HepG2 (cell line): ENCODE results near the gene HSPB2. TPM values are rescaled to one million over a fixed set of nuclear protein-coding genes. Genes with fewer than 3 reads are reported as not detected.
A peak's percentile ranks its signal among the peaks of the same experiment; 100 is the strongest.

Source experiments
- ATAC-seq: fragments of 200-7000 bp; cut with Tn5 transposase; 3 replicates; pipeline ENCODE4 v1.9.1; 2020; ENCODE audit warnings: mild to moderate bottlenecking, moderate library complexity
- BruUV-seq: library from RNA; stranded (reverse); fragments of 400-500 nt; replicated peaks from 2 replicates; lab custom pipeline; 2021; lab: Mats Ljungman, UMichigan
- CTCF ChIA-PET: fragments of 300-600 bp; formaldehyde crosslinking; extraction: SDS; loops from one replicate; lab custom pipeline; 2021; ENCODE audit warnings: low total read pairs, inconsistent platforms, low intra/inter-chr PET ratio; lab: Yijun Ruan, JAX
- POLR2A ChIA-PET: fragments of 350-600 bp; sonication (Branson Sonifier 250); formaldehyde crosslinking; loops from one replicate; lab custom pipeline; 2020; ENCODE audit warnings: antibody characterized with exemption, inconsistent platforms; lab: Yijun Ruan, JAX
- DNase-seq: peaks from one replicate; pipeline ENCODE4 v3.0.0-alpha.2; 2015; ENCODE audit warnings: low spot score
- FAIRE-seq: peaks from 3 replicates; lab custom pipeline; 2011; peaks lifted over from hg19 to GRCh38; lab: Jason Lieb, UNC
- H2AFZ ChIP-seq: one replicate; pipeline ENCODE4 v1.6.1; 2011; ENCODE audit warnings: low read length, inconsistent platforms
- H3K27ac ChIP-seq: fragments of 300-600 bp; 3 replicates; pipeline ENCODE4 v1.8.0; 2011; ENCODE audit warnings: mixed run types, mild to moderate bottlenecking, mixed read lengths, low read length, inconsistent platforms; ENCODE audit not compliant: insufficient read depth; ENCODE audit errors: extremely low read length
- H3K27me3 ChIP-seq, 2 experiments: fragments of 200-600 bp in 1 of 2; 2 replicates in 1 of 2; 3 replicates in 1 of 2; pipeline versions ENCODE4 v1.6.0 to v1.8.0; 2011; ENCODE audit warnings: low read length in 2 of 2, mild to moderate bottlenecking in 2 of 2, moderate library complexity in 2 of 2, inconsistent platforms in 1 of 2; ENCODE audit not compliant: insufficient read depth in 2 of 2, control insufficient read depth in 1 of 2
- H3K36me3 ChIP-seq, 2 experiments: fragments of 200-600 bp in 1 of 2; replicated peaks in 1 of 2; 2 replicates in 1 of 2; 3 replicates in 1 of 2; pipeline versions ENCODE4 v1.5.1 to v1.8.0; 2011; ENCODE audit warnings: low read length in 2 of 2, inconsistent platforms in 1 of 2; ENCODE audit not compliant: insufficient read depth in 2 of 2, control insufficient read depth in 1 of 2
- H3K4me1 ChIP-seq: 2 replicates; pipeline ENCODE4 v1.5.1; 2012; ENCODE audit warnings: low read length, inconsistent platforms; ENCODE audit not compliant: insufficient read depth
- H3K4me2 ChIP-seq: 2 replicates; pipeline ENCODE4 v1.6.0; 2011; ENCODE audit warnings: low read depth, low read length, inconsistent platforms
- H3K4me3 ChIP-seq, 3 experiments: fragments of 200-600 bp in 1 of 3; sonication (generic), shearing (Covaris generic) in 1 of 3; replicated peaks in 1 of 3; 2 replicates each; pipeline ENCODE4 v1.5.1; 2011 to 2016; ENCODE audit warnings: low read length in 3 of 3, inconsistent platforms in 2 of 3, low read depth in 2 of 3, mild to moderate bottlenecking in 2 of 3, control low read depth in 1 of 3, mixed read lengths in 1 of 3; ENCODE audit not compliant: insufficient read depth in 1 of 3
- H3K79me2 ChIP-seq: one replicate; pipeline ENCODE4 v1.6.1; 2011; ENCODE audit warnings: low read length, inconsistent platforms; ENCODE audit not compliant: insufficient read depth
- H3K9ac ChIP-seq: 2 replicates; pipeline ENCODE4 v1.6.0; 2011; ENCODE audit warnings: mild to moderate bottlenecking, low read depth, low read length, inconsistent platforms; ENCODE audit not compliant: insufficient read depth
- H3K9me3 ChIP-seq: 2 replicates; pipeline ENCODE4 v1.5.1; 2012; ENCODE audit warnings: mild to moderate bottlenecking, low read length
- H4K20me1 ChIP-seq: 2 replicates; pipeline ENCODE4 v1.6.0; 2011; ENCODE audit warnings: inconsistent platforms, mild to moderate bottlenecking, low read length, moderate library complexity; ENCODE audit not compliant: insufficient read depth
- CEBPG ChIP-seq: IDR thresholded peaks from 2 replicates; pipeline ENCODE4 v1.6.1; 2016
- KLF12 ChIP-seq: sonication (generic); formaldehyde crosslinking; IDR thresholded peaks from 2 replicates; pipeline ENCODE4 v1.4.0; 2020; ENCODE audit warnings: missing genetic modification reagents, borderline replicate concordance
- MIER3 ChIP-seq: IDR thresholded peaks from 2 replicates; pipeline ENCODE4 v1.6.1; 2016; ENCODE audit warnings: missing compliant biosample characterization, borderline replicate concordance
- RFXAP ChIP-seq: sonication (generic); formaldehyde crosslinking; IDR thresholded peaks from 2 replicates; pipeline ENCODE4 v1.4.0; 2020; ENCODE audit warnings: missing genetic modification reagents, borderline replicate concordance
- SRSF9 ChIP-seq: fragments of 200-400 bp; formaldehyde crosslinking; IDR thresholded peaks from 2 replicates; pipeline ENCODE4 v1.6.1; 2018; ENCODE audit warnings: borderline replicate concordance, mild to moderate bottlenecking, low read depth, low read length; ENCODE audit not compliant: insufficient read depth, poor library complexity, severe bottlenecking
- SSRP1 ChIP-seq: IDR thresholded peaks from 2 replicates; pipeline ENCODE4 v1.6.1; 2016; ENCODE audit warnings: control low read depth
- ZFAT ChIP-seq: sonication (generic); formaldehyde crosslinking; conservative IDR thresholded peaks from 2 replicates; pipeline ENCODE4 v1.8.1; 2023; ENCODE audit warnings: missing genetic modification reagents, inconsistent platforms
- ZFP90 ChIP-seq: sonication (generic); formaldehyde crosslinking; IDR thresholded peaks from 2 replicates; pipeline ENCODE4 v1.8.0; 2022; ENCODE audit warnings: missing genetic modification reagents, mild to moderate bottlenecking, inconsistent platforms, borderline replicate concordance
- ZNF10 ChIP-seq: sonication (generic); formaldehyde crosslinking; IDR thresholded peaks from 2 replicates; pipeline ENCODE4 v1.4.0; 2020; ENCODE audit warnings: mild to moderate bottlenecking, low read depth, missing genetic modification reagents, borderline replicate concordance
- ZNF567 ChIP-seq: sonication (generic); formaldehyde crosslinking; IDR thresholded peaks from 2 replicates; pipeline ENCODE4 v1.8.1; 2023; ENCODE audit warnings: mild to moderate bottlenecking, missing genetic modification reagents, borderline replicate concordance
- ZNF761 ChIP-seq: sonication (generic); formaldehyde crosslinking; conservative IDR thresholded peaks from 2 replicates; pipeline ENCODE4 v1.4.0; 2020; ENCODE audit warnings: mild to moderate bottlenecking, missing genetic modification reagents
- ZSCAN20 ChIP-seq: sonication (generic); formaldehyde crosslinking; IDR thresholded peaks from 2 replicates; pipeline ENCODE4 v1.4.0; 2020; ENCODE audit warnings: missing genetic modification reagents, mild to moderate bottlenecking, borderline replicate concordance
- WGBS: methylation state at CpG from one replicate; pipeline ENCODE4 v1.1.6; 2017; ENCODE audit warnings: low lambda C conversion rate; 5-methylcytosine and 5-hydroxymethylcytosine counted together
- in situ Hi-C: cut with HindIII; loops from 2 replicates; pipeline ENCODE4 v1.10.0; 2017; ENCODE audit warnings: low pct_unique_long_range_greater_than_20kb; ENCODE audit not compliant: extremely low pct_ligation_motif_present
- intact Hi-C: fragments of 100-400 bp; cut with micrococcal nuclease; formaldehyde crosslinking; loops from one replicate; pipeline ENCODE4 v1.10.0; 2022; ENCODE audit not compliant: unreplicated experiment
- polyA plus RNA-seq, 8 experiments: library from polyadenylated mRNA; depleted of rRNA in 3 of 8; stranded (reverse) in 7 of 8; unstranded in 1 of 8; fragments of >200 nt; fragmentation: Illumina TruSeq in 4 of 8; extraction: Trizol in 4 of 8; gene quantifications; 2 replicates each; pipeline versions ENCODE4 v1.2.1 to v1.2.3, GENCODE V29; 2011 to 2016; ENCODE audit warnings: low read depth in 4 of 8, missing spikeins in 1 of 8, mixed read lengths in 1 of 8; ENCODE audit not compliant: insufficient read depth in 1 of 8
- total RNA-seq, 5 experiments: library from RNA; depleted of rRNA; stranded (reverse); fragments of >200 nt; fragmentation: Illumina TruSeq; extraction: Trizol; gene quantifications; 2 replicates each; pipeline ENCODE4 v1.2.3, GENCODE V29; 2016; ENCODE audit warnings: low read depth in 1 of 5
- TF ChIP-seq, protein P1 (sequence below): sonication (generic); formaldehyde crosslinking; IDR thresholded peaks from 2 replicates; pipeline ENCODE4 v1.8.1; 2023; ENCODE audit warnings: mild to moderate bottlenecking, moderate library complexity, missing genetic modification reagents

Gene HSPB2
- total and polyA plus RNA-seq, 2 of the 13 experiments (the other 11 are each of a cell fraction or from before 2014, with no cell fraction given), result 0.04 TPM; not detected in 1

- H3K79me2 ChIP-seq, result peaks cover 16% of the 10 kb centered on the region
- no peaks in the 10 kb centered on the region; the same call in 1 of the 2 replicates for H4K20me1 ChIP-seq
- intact Hi-C loops, result loop anchor here (10.0 kb wide), 1 partner anchor 85 kb away; the partner anchor contains the start of gene DLAT
- no peak for FAIRE-seq
- H3K4me3 ChIP-seq, result no peak overlapping the region
- TF ChIP-seq RFXAP (CRISPR knock-in tag) (no peak), ZFP90 (CRISPR knock-in tag) (no peak), ZFAT (CRISPR knock-in tag) (no peak)
- no peak for DNase-seq
- in situ Hi-C loops, result loop anchor here (5.0 kb wide), 1 partner anchor 47 kb away; no protein-coding TSS in a partner anchor
- H2AFZ ChIP-seq, result no peak overlapping the region
- peaks cover 68% of the 10 kb centered on the region for H3K4me1 ChIP-seq
- no peak overlapping the region for H3K27ac ChIP-seq
- H3K27me3 ChIP-seq, result no peaks in the 10 kb centered on the region
- POLR2A ChIA-PET, result interaction anchor here (1.9 to 2.9 kb wide), 2 partner anchors 13 to 43 kb away, joined by 11 to 13 read pairs; no protein-coding TSS in a partner anchor
- no TSS peak for BruUV-seq
- H3K36me3 ChIP-seq, result 0 out of 5 replicates have a peak, but pooled peaks cover 0 to 8% of the 10 kb centered on the region in 2 experiments
- H3K9ac ChIP-seq, result no peak overlapping the region
- WGBS, result 91% methylated on average over 4 of the region's 4 CpGs
- 0 out of 2 replicates have a peak overlapping the region, but pooled peaks have one; percentile 1 for H3K4me2 ChIP-seq
- no peak for ATAC-seq
- CTCF ChIA-PET, result no interaction called here
- H3K9me3 ChIP-seq, result no peaks in the 10 kb centered on the region
Observed at GRCh38 chr11:111939836-111940604, 27.5 kb downstream of the HSPB2 start.

GRCh38 chr11:111941963-111942362, 29.4 kb downstream of the HSPB2 start:
- intact Hi-C loops (no loop called here), in situ Hi-C loops (no loop called here)
- FAIRE-seq (no peak), DNase-seq (no peak), ATAC-seq (no peak)
- Histone ChIP-seq H3K36me3 (0 out of 5 replicates have a peak, but pooled peaks cover 0 to 8% of the 10 kb centered on the region in 2 experiments), H3K4me2 (no peak overlapping the region), H3K9ac (no peak overlapping the region), H4K20me1 (no peaks in the 10 kb centered on the region; the same call in 1 of the 2 replicates), H3K27ac (no peak overlapping the region), H3K9me3 (no peaks in the 10 kb centered on the region), H3K4me1 (peaks cover 62% of the 10 kb centered on the region), H2AFZ (no peak overlapping the region), H3K79me2 (peaks cover 16% of the 10 kb centered on the region), H3K4me3 (no peak overlapping the region), H3K27me3 (no peaks in the 10 kb centered on the region)
- ChIA-PET CTCF (no interaction called here), POLR2A (interaction anchor here (0.9 kb wide), 1 partner anchor 15 kb away, joined by 3 read pairs; no protein-coding TSS in a partner anchor)
- BruUV-seq, result no TSS peak
- WGBS, result 88% methylated on average over 5 of the region's 5 CpGs
- TF ChIP-seq ZSCAN20 (CRISPR knock-in tag), result no peak
- TF ChIP-seq, protein P1, sequence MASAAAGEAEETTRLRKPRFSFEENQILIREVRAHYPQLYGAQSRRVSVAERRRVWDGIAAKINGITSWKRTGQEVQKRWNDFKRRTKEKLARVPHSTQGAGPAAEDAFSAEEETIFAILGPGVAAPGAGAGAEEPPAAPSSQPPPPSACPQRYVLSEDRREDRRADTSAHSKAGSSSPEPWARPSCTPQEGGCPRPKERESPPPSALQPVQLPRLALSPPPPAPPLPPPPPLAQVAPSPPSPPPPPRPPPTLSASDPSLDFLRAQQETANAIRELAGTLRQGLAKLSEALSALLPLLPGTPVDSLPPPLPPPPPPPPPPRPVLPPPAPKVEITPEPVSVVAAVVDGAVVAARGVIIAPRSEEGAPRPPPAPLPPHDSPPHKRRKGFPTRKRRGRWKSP (CRISPR knock-in tag), result no peak
- TF ChIP-seq KLF12 (CRISPR knock-in tag), result no peak
- no peak for TF ChIP-seq ZNF10 (CRISPR knock-in tag)
- TF ChIP-seq ZNF761 (CRISPR knock-in tag), result no peak
- no peak for TF ChIP-seq SSRP1 (CRISPR knock-in tag)
- no peak for TF ChIP-seq SRSF9
- no peak for TF ChIP-seq CEBPG (CRISPR knock-in tag)
- no peak for TF ChIP-seq ZNF567 (CRISPR knock-in tag)
- TF ChIP-seq MIER3, result no peak
